Lung (tissue), 12 donors: ENCODE data around the gene RGS19. TPM values are rescaled to one million over a fixed set of nuclear protein-coding genes. Genes with fewer than 3 reads are reported as not detected.

Source experiments
- ATAC-seq: fragments of 200-7000 bp; cut with Tn5 transposase; one replicate; pipeline ENCODE4 v1.9.1; 2020; ENCODE audit warnings: moderate number of reproducible peaks; ENCODE audit not compliant: insufficient read depth, low FRiP score
- DNase-seq, 3 donors: peaks; one replicate each; pipeline ENCODE4 v3.0.0-alpha.2; 2013 to 2017
- H3K27ac ChIP-seq, 2 donors: one replicate each; pipeline ENCODE4 v1.5.1; 2013; ENCODE audit warnings: mild to moderate bottlenecking in 2 of 2, moderate library complexity in 2 of 2, control low read depth in 1 of 2, inconsistent platforms in 1 of 2, low read depth in 1 of 2, low read length in 1 of 2
- H3K27me3 ChIP-seq, 3 donors: one replicate each; pipeline ENCODE4 v1.5.1; 2013; ENCODE audit warnings: low read length in 2 of 3; ENCODE audit not compliant: control insufficient read depth in 3 of 3, insufficient read depth in 3 of 3
- H3K36me3 ChIP-seq, 4 donors: one replicate each; pipeline ENCODE4 v1.5.1; 2013; ENCODE audit warnings: low read length in 4 of 4, mild to moderate bottlenecking in 1 of 4, moderate library complexity in 1 of 4; ENCODE audit not compliant: control insufficient read depth in 4 of 4, insufficient read depth in 4 of 4
- H3K4me1 ChIP-seq, 5 donors: one replicate each; pipeline ENCODE4 v1.5.1; 2013; ENCODE audit warnings: low read length in 5 of 5, mild to moderate bottlenecking in 2 of 5, moderate library complexity in 1 of 5; ENCODE audit not compliant: control insufficient read depth in 5 of 5, insufficient read depth in 5 of 5
- H3K4me3 ChIP-seq: one replicate; pipeline ENCODE4 v1.5.1; 2013; ENCODE audit warnings: mild to moderate bottlenecking, control low read depth, moderate library complexity
- H3K9ac ChIP-seq, 2 donors: one replicate each; pipeline ENCODE4 v1.5.1; 2013; ENCODE audit warnings: low read length in 2 of 2, control low read depth in 1 of 2; ENCODE audit not compliant: insufficient read depth in 1 of 2
- H3K9me3 ChIP-seq, 4 donors: one replicate each; pipeline ENCODE4 v1.5.1; 2013; ENCODE audit warnings: low read length in 3 of 4, mild to moderate bottlenecking in 1 of 4, moderate library complexity in 1 of 4; ENCODE audit not compliant: control insufficient read depth in 4 of 4, insufficient read depth in 3 of 4
- CTCF ChIP-seq: IDR thresholded peaks from 2 replicates; pipeline ENCODE4 v1.5.1; 2012; ENCODE audit warnings: mild to moderate bottlenecking; ENCODE audit errors: control extremely low read depth, extremely low read depth
- WGBS, 2 donors: extraction: QIAGEN DNeasy Blood & Tissue Kit; methylation state at CpG; one replicate each; pipeline ENCODE4 v1.1.7; 2013; 5-methylcytosine and 5-hydroxymethylcytosine counted together
- polyA plus RNA-seq, 2 donors: library from polyadenylated mRNA; stranded (reverse); fragments of 200-250 nt; gene quantifications; one replicate each; pipeline ENCODE4 v1.2.1, GENCODE V29; 2013
- total RNA-seq, 2 donors: library from RNA; depleted of rRNA in 1 of 2; stranded (reverse); fragments of >200 nt in 1 of 2; gene quantifications; one replicate each; pipeline ENCODE4 v1.2.1, GENCODE V29; 2014 to 2021
- donor health status: control.
- donor health status: control.
- donor health status: Bipolar disorder and iron deficiency.
- donor health status: healthy.
- donor health status: DM: yes; HTN: yes; CAD: no.

RGS19 gene
- total and polyA plus RNA-seq, 4 donors: 15.1 to 99.0 (median 35.1) TPM

GRCh38 chr20:64111841-64112641, 32.7 kb upstream of the RGS19 start:
- ATAC-seq (no peak), DNase-seq (no peak)
- 42 to 71% methylated on average over 19 of the region's 19 CpGs for WGBS, 2 donors
- H3K27ac ChIP-seq: no peak overlapping the region
- H3K27me3 ChIP-seq: no peaks in the 10 kb centered on the region
- H3K9ac ChIP-seq: no peak overlapping the region
- no peaks in the 10 kb centered on the region for H3K36me3 ChIP-seq
- H3K9me3 ChIP-seq: no peaks in the 10 kb centered on the region
- no peak for TF ChIP-seq CTCF
- H3K4me3 ChIP-seq: no peak overlapping the region
- no peaks in the 10 kb centered on the region for H3K4me1 ChIP-seq

- Histone ChIP-seq H3K27ac (no peak overlapping the region), H3K4me1 (no peaks in the 10 kb centered on the region), H3K4me3 (no peak overlapping the region), H3K27me3 (no peaks in the 10 kb centered on the region), H3K9me3 (no peaks in the 10 kb centered on the region), H3K36me3 (no peaks in the 10 kb centered on the region), H3K9ac (no peak overlapping the region)
- no peak for DNase-seq
- ATAC-seq: no peak
- no peak for TF ChIP-seq CTCF
- 91 to 98% methylated on average over 10 of the region's 10 CpGs for WGBS, 2 donors
Observed at GRCh38 chr20:64110411-64111068, 31.2 kb upstream of the RGS19 start.

GRCh38 chr20:64109831-64110391, 30.6 kb upstream of the RGS19 start:
- no peaks in the 10 kb centered on the region for H3K36me3 ChIP-seq
- ATAC-seq (no peak), DNase-seq (no peak)
- H3K9me3 ChIP-seq: no peaks in the 10 kb centered on the region
- 71% methylated on average over 16 of the region's 16 CpGs for WGBS, 2 donors
- no peaks in the 10 kb centered on the region for H3K4me1 ChIP-seq
- no peaks in the 10 kb centered on the region for H3K27me3 ChIP-seq
- TF ChIP-seq CTCF: no peak
- H3K27ac ChIP-seq: no peak overlapping the region
- H3K4me3 ChIP-seq: no peak overlapping the region
- no peak overlapping the region for H3K9ac ChIP-seq
